Measurements from ENCODE around the gene TBC1D8. TPM values are rescaled to one million over a fixed set of nuclear protein-coding genes. Genes with fewer than 3 reads are reported as not detected.
"Not testable (repeated sequence)": the region's sequence is repeated elsewhere in the genome, so short reads cannot be mapped to it uniquely, and the experiment has no call there.

TBC1D8 gene
- 6.1 TPM for total RNA-seq

DNA sequence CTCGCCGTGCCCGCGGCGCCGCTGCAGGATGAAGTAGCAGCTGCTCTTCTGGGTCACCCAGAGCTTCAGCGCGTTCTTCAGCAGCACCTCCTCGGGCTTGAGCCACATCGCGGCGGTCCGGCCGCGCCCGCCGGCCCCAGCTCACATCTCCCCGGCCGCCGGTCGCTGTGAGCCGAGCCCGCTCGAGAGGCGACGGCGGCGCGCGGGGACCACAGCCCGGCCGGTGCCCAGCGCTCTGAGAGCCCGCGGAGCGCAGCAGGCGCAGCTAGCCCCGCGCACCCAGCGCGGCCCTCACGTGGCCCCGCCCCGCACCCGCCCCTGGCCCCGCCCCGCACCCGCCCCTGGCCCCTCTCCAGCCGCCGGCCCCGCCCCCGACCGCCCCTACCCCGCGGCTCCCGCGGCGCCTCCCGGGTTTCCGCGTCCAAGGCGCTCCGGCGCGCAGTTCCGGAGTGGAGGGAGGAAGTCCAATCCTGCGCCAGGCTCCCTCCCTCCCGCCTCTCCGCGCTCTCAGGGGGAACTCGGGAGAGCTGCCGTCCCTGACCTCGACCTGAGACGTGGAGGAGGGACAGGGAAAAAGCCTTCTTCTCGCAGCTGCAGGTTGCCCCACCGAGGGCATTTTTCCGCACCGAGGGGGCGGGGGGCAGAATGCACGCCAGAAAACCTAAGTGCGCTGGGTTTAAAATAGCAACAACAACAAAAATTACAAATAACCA lies at the start of gene TBC1D8:
Gene TBC1D8, minus strand, starts transcription at position 237 of the 713 bp plus-strand sequence. Its CDS starts 129 bp downstream, at position 108.
- DNase-seq (ENCODE audit: low spot score in 2 of 2) (peak; percentile 89 to 90), FAIRE-seq (no peak)

DNA sequence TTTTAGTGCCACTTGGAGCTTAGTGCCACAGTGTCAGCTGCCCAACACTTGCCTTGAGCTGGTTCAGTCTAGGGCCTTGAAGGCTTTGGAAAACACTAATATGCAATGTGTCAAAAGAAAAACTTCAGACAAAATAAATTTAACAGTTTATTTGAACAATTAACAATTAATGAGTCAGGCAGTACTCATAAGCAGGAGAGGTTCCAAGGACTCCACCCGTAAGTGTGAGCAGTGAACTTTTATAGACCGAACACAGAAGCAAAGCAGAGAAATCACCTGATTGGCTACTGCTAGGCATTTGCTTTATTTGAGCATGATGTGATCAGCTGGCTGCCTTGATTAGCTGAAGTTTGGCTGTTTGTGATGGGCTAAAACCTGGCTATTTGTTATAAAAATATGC lies 49.5 kb upstream of the TBC1D8 start:
- DNase-seq (ENCODE audit: low spot score in 2 of 2) (no peak), FAIRE-seq (no peak)

GRCh38 chr2:101199251-101199791 lies 48.1 kb upstream of the TBC1D8 start:
- FAIRE-seq (no peak), DNase-seq (ENCODE audit: low spot score in 2 of 2) (no peak)

- FAIRE-seq = no peak
Measured at GRCh38 chr2:101197814-101198213, 46.6 kb upstream of the TBC1D8 start.

DNA sequence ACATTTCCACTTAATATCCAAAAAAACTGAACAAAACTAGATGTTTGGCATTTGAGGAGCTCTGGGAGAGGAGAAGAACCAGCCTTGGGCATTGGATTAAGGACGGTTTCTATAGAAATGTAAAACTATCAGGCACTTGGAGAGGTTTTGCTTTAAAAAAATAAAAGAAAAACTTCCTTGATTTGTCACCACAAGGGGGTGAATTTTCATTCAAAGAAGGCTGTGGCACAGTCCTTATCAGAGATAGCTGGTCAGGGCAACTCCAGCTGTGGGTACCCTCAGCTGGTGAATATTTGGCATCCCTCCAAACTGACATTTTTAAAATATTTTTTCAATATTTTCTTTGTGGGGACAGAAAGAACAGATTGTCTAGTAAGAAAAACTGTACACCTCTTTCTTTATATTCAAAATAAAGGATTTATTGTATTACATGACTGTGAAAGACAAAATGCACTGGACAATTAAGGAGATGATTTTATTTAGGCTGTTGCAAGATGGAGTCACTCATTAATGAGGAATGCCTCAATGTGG lies 46.1 kb upstream of the TBC1D8 start:
- DNase-seq (ENCODE audit: low spot score in 2 of 2) (no peak), FAIRE-seq (no peak)

More at GRCh38 chr2:101197814-101198213, 46.6 kb upstream of the TBC1D8 start:
- no peak for DNase-seq (ENCODE audit: low spot score in 2 of 2)

GRCh38 chr2:101195871-101196661 lies 44.9 kb upstream of the TBC1D8 start:
- FAIRE-seq = no peak
- DNase-seq (ENCODE audit: low spot score in 2 of 2) = no peak

DNA sequence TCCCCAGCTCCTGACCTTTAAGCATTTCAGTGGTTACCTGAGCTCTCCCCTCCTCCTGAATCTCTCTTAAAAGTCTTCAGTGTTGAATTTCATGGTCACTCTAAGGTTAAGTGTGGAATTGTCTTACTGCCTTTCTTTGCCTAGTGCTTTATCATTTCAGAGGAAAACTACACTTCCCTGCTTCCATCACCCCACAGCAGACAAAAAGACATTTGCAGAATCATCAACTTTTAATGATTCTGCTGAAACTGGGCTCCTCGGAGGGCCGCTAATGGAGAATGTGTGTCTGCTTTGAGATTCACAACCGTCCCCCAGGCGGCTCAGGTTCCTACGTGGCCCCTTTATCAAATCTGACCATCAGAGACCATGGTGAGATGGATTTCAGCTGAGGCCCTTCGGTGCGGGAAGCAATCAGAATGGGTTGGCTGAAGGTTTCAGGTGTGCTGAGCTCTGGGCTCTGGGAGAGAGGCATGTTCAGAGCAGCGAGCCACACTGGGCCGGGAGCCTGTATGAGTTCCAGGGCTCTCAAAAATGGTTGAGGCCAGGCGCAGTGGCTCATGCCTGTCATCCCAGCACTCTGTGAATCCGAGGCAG lies 41.9 kb upstream of the TBC1D8 start:
- DNase-seq (ENCODE audit: low spot score in 2 of 2) (no peak), FAIRE-seq (no peak)

- FAIRE-seq = no peak
- no peak for DNase-seq (ENCODE audit: low spot score in 2 of 2)
Measured at GRCh38 chr2:101190747-101191516, 39.8 kb upstream of the TBC1D8 start.

DNA sequence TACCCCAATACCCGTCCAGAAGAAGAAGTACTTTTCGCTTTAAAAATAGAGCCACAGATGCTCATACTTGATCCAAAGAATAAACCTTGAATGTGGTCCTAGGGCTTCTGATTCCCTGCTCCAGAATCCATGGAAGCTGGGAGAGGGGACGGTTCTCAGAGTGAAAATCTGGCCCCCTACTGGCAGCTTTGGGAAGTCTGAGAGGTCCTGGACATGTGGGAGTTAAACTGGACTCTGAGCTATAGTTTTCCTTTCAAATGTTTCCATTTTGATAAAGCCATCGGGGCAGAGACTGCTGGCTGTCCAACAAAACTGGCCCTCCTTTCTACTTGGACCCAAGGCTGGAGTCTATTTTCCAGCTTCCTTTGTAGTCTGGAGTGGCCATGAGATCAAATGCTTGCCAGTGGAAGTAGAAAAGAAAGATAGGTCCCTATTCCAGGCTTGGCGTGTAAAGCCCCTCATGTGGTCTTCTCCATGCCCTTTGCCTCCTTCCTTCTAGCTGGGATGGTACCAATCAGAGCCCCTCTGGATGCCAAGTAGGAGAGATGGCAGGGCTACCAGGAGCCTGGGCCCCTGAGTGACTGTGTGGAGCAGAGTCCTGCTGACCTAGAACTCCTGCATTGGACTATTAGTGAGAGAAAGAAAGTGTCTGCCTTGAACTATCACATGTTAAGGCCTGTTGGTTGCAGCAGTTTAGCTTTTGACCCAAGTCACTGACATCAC lies 37.7 kb upstream of the TBC1D8 start:
- FAIRE-seq = no peak
- DNase-seq (ENCODE audit: low spot score in 2 of 2) = no peak

DNA sequence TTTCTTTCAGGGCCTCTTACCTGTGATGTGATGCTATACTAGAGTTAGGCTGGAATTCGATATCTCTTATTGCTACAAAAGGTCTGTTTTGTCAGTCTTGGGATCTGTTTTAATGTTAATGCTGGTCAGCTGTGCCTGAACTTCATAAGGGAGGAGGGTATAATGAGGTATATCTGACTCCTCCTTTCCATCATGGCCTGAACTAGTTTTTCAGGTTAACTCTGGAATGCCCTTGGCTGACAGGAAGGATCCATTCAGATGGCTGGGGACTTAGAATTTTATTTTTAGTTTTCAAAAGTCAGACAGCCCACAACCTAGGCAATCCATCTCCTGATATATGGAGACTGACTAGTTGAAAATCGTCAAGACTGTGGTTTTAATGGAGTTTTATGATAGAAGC lies 35.9 kb upstream of the TBC1D8 start:
- FAIRE-seq = no peak
- no peak for DNase-seq (ENCODE audit: low spot score in 2 of 2)

DNA sequence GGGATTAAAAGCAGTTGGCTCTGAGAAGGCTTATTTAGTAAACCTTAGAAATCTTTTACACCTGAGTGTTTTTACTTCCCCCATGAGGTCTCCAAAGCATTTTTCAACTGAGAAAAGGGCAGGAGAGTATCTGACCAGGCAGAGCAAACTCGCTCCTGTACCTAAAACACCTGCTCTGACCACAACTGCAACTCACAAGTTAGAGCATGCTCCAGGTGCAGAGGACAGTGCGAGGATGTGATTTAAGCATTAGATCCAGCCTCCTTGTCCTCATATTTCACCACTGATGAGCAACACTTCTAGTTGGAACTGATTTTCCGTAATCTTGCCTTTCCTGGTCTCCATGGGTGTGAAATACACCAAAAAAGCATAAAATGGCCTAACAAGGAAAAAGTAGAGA lies 34.5 kb upstream of the TBC1D8 start:
- DNase-seq (ENCODE audit: low spot score in 2 of 2) = no peak
- no peak for FAIRE-seq

- DNase-seq (ENCODE audit: low spot score in 2 of 2) = no peak
- FAIRE-seq = no peak
Measured at GRCh38 chr2:101185085-101185484, 33.9 kb upstream of the TBC1D8 start.

DNA sequence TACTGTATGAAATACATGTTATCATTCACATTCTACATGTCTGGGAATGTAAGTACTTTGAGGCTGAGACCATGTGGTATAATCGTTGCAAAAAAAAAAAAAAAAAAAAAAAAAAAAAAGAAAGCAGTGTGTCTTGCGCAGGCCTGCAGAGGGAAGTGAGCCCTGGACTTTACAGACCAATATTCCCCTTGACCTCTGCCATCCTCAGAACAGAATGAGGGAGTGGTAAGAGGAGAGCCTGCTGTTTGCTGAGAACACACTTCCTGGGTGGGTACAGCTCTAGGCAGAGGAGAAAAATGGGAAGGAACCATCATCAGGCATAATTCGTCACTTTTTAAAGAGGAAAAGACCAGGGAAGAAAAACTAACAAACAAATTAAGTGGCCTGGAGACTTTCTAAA lies 28.8 kb upstream of the TBC1D8 start:
- FAIRE-seq (no peak), DNase-seq (ENCODE audit: low spot score in 2 of 2) (no peak)

GRCh38 chr2:101176803-101177202 lies 25.6 kb upstream of the TBC1D8 start:
- DNase-seq (ENCODE audit: low spot score in 2 of 2) (no peak), FAIRE-seq (no peak)

- FAIRE-seq = no peak
- DNase-seq (ENCODE audit: low spot score in 2 of 2) = no peak
Measured at GRCh38 chr2:101175991-101176390, 24.8 kb upstream of the TBC1D8 start.

- FAIRE-seq = no peak
- no peak for DNase-seq (ENCODE audit: low spot score in 2 of 2)
Measured at GRCh38 chr2:101173707-101174295, 22.6 kb upstream of the TBC1D8 start.

GRCh38 chr2:101169822-101170221 lies 18.6 kb upstream of the TBC1D8 start:
- DNase-seq (ENCODE audit: low spot score in 2 of 2); FAIRE-seq: not testable (repeated sequence)

GRCh38 chr2:101168706-101169105 lies 17.5 kb upstream of the TBC1D8 start:
- FAIRE-seq (no peak), DNase-seq (ENCODE audit: low spot score in 2 of 2) (no peak)

DNA sequence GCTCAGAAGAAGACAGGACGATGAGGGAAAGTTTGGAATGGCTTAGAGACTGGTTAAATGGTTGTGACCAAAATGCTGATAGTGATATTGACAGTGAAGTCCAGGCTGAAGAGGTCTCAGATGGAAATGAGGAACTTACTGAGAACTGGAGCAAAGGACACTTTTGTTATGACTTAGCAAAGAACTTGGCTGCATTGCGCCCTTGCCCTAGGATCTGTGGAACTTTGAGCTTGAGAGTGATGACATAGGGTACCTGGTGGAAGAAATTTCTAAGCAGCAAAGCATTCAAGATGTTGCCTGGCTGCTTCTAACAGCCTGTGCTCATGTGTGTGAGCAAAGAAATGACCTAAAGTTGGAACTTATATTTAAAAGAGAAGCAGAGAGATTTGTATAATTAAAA lies 16.4 kb upstream of the TBC1D8 start:
- FAIRE-seq; DNase-seq (ENCODE audit: low spot score in 2 of 2): not testable (repeated sequence)
